Measurements from ENCODE around the gene GABARAPL1.
A peak's percentile ranks its signal among the peaks of the same experiment; 100 is the strongest.

GABARAPL1 gene

GRCh38 chr12:10212739-10213131 is at the start of gene GABARAPL1:
GABARAPL1 (plus strand) TSS chr12:10212877; CDS start chr12:10213130, 253 bp downstream.
- TF ChIP-seq CTCF (IDR thresholded peaks at IDR 0.05) = no peak
- peak; percentile 93 for DNase-seq (ENCODE audit: low spot score)
- H3K4me3 ChIP-seq = peak within 1 kb of the TSS; percentile 84
- H3K27ac ChIP-seq = peak within 1 kb of the TSS; percentile 99

- H3K27ac ChIP-seq = no peak overlapping the region
Measured at GRCh38 chr12:10163084-10163483, 49.6 kb upstream of the GABARAPL1 start.

GRCh38 chr12:10165421-10165820 is 47.3 kb upstream of the GABARAPL1 start:
- no peak for TF ChIP-seq CTCF (IDR thresholded peaks at IDR 0.05)
- DNase-seq (ENCODE audit: low spot score) = no peak
- no peak overlapping the region for H3K27ac ChIP-seq
- no peak overlapping the region for H3K4me3 ChIP-seq

More at GRCh38 chr12:10163084-10163483, 49.6 kb upstream of the GABARAPL1 start:
- no peak overlapping the region for H3K4me3 ChIP-seq
- no peak for DNase-seq (ENCODE audit: low spot score)
- TF ChIP-seq CTCF (IDR thresholded peaks at IDR 0.05) = no peak

- no peak overlapping the region for H3K27ac ChIP-seq
- no peak for DNase-seq (ENCODE audit: low spot score)
- no peak overlapping the region for H3K4me3 ChIP-seq
- no peak for TF ChIP-seq CTCF (IDR thresholded peaks at IDR 0.05)
Measured at GRCh38 chr12:10167599-10167998, 45.1 kb upstream of the GABARAPL1 start.

GRCh38 chr12:10169104-10169503 is 43.6 kb upstream of the GABARAPL1 start:
- Histone ChIP-seq H3K4me3 (no peak overlapping the region), H3K27ac (no peak overlapping the region)
- TF ChIP-seq CTCF (IDR thresholded peaks at IDR 0.05) = no peak
- no peak for DNase-seq (ENCODE audit: low spot score)

- DNase-seq (ENCODE audit: low spot score) = no peak
- no peak for TF ChIP-seq CTCF (IDR thresholded peaks at IDR 0.05)
- Histone ChIP-seq H3K4me3 (no peak overlapping the region), H3K27ac (no peak overlapping the region)
Measured at GRCh38 chr12:10170216-10170615, 42.5 kb upstream of the GABARAPL1 start.

- TF ChIP-seq CTCF (IDR thresholded peaks at IDR 0.05) = no peak
- DNase-seq (ENCODE audit: low spot score) = no peak
- H3K27ac ChIP-seq = no peak within 1 kb of the TSS
- H3K4me3 ChIP-seq = no peak within 1 kb of the TSS
Measured at GRCh38 chr12:10171973-10172728, 40.5 kb upstream of the GABARAPL1 start, which contains the start of gene OLR1. OLR1 (minus strand) TSS chr12:10172132; CDS start chr12:10172077, 55 bp downstream.
